ENCODE measurements around the gene GPR65. TPM values are rescaled to one million over a fixed set of nuclear protein-coding genes. Genes with fewer than 3 reads are reported as not detected.

Gene GPR65
- total RNA-seq, 4 donors from 2014 or later, result 0.44 to 1.3 (median 0.70) TPM

- no peak for DNase-seq
- Histone ChIP-seq H3K4me3 (replicated peaks in 1 of 3) (no peak overlapping the region), H3K4me1 (no peaks in the 10 kb centered on the region), H3K27ac (no peak overlapping the region), H3K9me3 (no peaks in the 10 kb centered on the region), H3K27me3 (no peaks in the 10 kb centered on the region), H3K36me3 (no peaks in the 10 kb centered on the region)
- 91 to 92% methylated on average over 4 of the region's 4 CpGs for WGBS, 2 donors
- intact Hi-C loops (cut with DNase I), result no loop called here
- TF ChIP-seq CTCF (IDR thresholded peaks at IDR 0.05) (no peak), POLR2A (IDR thresholded peaks at IDR 0.05) (no peak)
These were observed 1.5 kb upstream of the GPR65 start for GRCh38 chr14:88003425-88003824.

DNA sequence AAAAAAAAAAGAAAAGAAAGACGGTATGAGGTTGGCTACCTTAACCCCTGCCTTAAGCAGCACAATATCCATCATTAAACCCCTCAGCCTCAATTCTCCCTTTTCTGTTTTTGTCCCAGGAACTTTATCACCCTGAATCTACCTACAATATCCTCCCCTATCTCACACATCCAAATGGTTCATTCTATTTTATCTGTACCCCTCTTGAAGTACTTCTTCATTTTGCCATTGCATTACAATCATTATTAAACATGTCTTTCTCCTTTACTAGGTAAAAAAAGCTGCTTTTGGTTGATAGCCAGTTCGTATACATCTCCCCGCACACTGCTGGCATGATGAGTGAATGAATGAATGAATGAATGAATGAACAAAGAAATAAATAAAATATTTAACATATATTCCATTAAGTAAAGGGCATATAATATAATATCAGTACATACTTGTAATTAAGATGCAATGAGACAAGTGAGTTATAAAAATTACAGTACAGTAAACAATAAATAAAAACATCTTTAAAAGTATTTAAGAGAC is 364 bp upstream of the GPR65 start:
- H3K27me3 ChIP-seq, result no peaks in the 10 kb centered on the region
- H3K27ac ChIP-seq, result no peak overlapping the region
- H3K36me3 ChIP-seq, result no peaks in the 10 kb centered on the region
- no peak for DNase-seq
- no peak overlapping the region for H3K4me3 ChIP-seq (replicated peaks in 1 of 3)
- TF ChIP-seq POLR2A (IDR thresholded peaks at IDR 0.05) (no peak), CTCF (IDR thresholded peaks at IDR 0.05) (no peak)
- no peaks in the 10 kb centered on the region for H3K4me1 ChIP-seq
- no peaks in the 10 kb centered on the region for H3K9me3 ChIP-seq
- intact Hi-C loops (cut with DNase I), result no loop called here
- 68 to 76% methylated on average over 3 of the region's 3 CpGs for WGBS, 2 donors

DNA sequence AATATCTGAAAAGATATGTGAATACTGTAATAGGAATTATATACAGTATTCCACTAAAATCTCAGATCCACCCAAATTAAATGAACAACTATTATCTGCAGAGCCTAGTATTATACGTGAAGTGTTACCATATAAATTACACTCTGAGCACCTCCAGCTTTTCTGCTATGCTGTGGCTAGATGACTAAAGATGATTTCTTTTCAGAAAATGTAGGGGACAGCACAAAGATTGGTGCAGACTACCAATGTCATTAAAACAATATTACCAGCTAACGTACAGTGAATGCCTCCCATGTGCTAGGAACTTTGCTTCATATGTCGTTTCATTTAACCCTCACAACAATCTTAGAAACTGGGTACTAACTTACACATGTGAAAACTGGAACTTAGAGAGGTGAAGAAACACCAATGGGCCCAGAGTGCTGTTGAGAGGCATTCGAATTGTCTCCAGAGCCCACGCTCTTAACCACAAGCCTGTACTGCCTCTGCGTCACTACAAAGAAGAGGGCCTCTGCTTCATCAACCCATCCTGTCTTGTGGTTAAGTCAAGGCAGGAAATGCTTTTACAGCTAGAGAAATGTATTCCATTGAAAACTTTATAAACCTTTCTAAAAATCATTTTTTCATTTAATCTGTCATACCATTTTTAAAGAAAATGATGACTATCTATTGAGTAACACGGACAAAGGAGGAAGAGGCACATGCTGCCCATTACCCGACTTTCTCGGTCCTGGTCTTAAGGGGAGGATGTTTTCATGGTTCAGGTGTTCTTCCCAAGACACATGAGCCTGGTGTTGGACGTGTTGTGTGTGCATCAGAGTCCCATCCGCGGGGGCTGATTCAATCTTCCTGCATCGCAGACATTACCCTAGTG is 1.3 kb downstream of the GPR65 start:
- Histone ChIP-seq H3K9me3 (no peaks in the 10 kb centered on the region), H3K4me3 (replicated peaks in 1 of 3) (no peak overlapping the region), H3K27ac (no peak overlapping the region), H3K36me3 (no peaks in the 10 kb centered on the region), H3K27me3 (no peaks in the 10 kb centered on the region), H3K4me1 (no peaks in the 10 kb centered on the region)
- 83 to 86% methylated on average over 13 of the region's 13 CpGs for WGBS, 2 donors
- DNase-seq, result no peak
- TF ChIP-seq CTCF (IDR thresholded peaks at IDR 0.05), result no peak
- TF ChIP-seq POLR2A (IDR thresholded peaks at IDR 0.05), result no peak
- intact Hi-C loops (cut with DNase I), result no loop called here

- H3K4me1 ChIP-seq, result no peaks in the 10 kb centered on the region
- no peak for TF ChIP-seq POLR2A (IDR thresholded peaks at IDR 0.05)
- TF ChIP-seq CTCF (IDR thresholded peaks at IDR 0.05), result no peak
- no peak overlapping the region for H3K27ac ChIP-seq
- intact Hi-C loops (cut with DNase I), result no loop called here
- H3K9me3 ChIP-seq, result no peaks in the 10 kb centered on the region
- DNase-seq, result no peak
- no peaks in the 10 kb centered on the region for H3K36me3 ChIP-seq
- WGBS, 2 donors, result 61 to 65% methylated on average over 1 of the region's 1 CpG
- no peak overlapping the region for H3K4me3 ChIP-seq (replicated peaks in 1 of 3)
- no peaks in the 10 kb centered on the region for H3K27me3 ChIP-seq
These were observed 2.7 kb downstream of the GPR65 start for GRCh38 chr14:88007608-88008007.

GRCh38 chr14:88008039-88008742 is 3.3 kb downstream of the GPR65 start:
- no peaks in the 10 kb centered on the region for H3K9me3 ChIP-seq
- TF ChIP-seq CTCF (IDR thresholded peaks at IDR 0.05) (no peak), POLR2A (IDR thresholded peaks at IDR 0.05) (no peak)
- WGBS, 2 donors, result 86 to 88% methylated on average over 2 of the region's 2 CpGs

More at GRCh38 chr14:88008039-88008742, 3.3 kb downstream of the GPR65 start:
- Histone ChIP-seq H3K27me3 (no peaks in the 10 kb centered on the region), H3K4me1 (no peaks in the 10 kb centered on the region), H3K27ac (no peak overlapping the region), H3K36me3 (no peaks in the 10 kb centered on the region), H3K4me3 (replicated peaks in 1 of 3) (no peak overlapping the region)
- DNase-seq, result no peak
- intact Hi-C loops (cut with DNase I), result no loop called here

Measured in thyroid gland (tissue), 4 donors.